GM20000 (cell line): ENCODE data around the gene SERP2.

Experiments used
- DNase-seq: peaks from one replicate; pipeline ENCODE4 v3.0.0; 2012; ENCODE audit warnings: low spot score
- CTCF ChIP-seq: IDR thresholded peaks from 2 replicates; pipeline ENCODE4 v1.5.1; 2012; ENCODE audit warnings: mild to moderate bottlenecking, control low read depth; ENCODE audit errors: extremely low read depth, missing control alignments

Gene SERP2

GRCh38 chr13:44426461-44426860 is 52.8 kb downstream of the SERP2 start:
- no peak for TF ChIP-seq CTCF
- DNase-seq: no peak

GRCh38 chr13:44429311-44429710 is 55.7 kb downstream of the SERP2 start:
- TF ChIP-seq CTCF: no peak
- no peak for DNase-seq

DNA sequence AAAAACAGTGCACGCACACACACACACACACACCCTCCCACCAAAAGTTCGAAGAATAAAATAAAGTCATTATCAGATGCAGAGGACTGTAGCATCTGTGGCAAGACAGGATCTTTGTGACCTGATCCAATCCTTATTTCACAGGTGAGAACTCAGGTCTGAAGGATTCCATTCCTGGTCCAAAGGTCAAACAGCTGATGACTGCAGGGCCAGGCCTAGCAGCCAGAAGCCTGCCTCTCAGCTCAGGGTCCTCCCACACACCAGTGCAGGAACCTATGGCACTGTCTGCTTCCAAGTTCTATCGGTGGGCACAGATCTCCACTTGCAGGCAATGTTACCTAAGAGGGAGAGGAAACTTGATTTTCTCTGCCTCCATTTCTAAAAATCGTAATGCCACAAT is 57.5 kb downstream of the SERP2 start:
- TF ChIP-seq CTCF: no peak
- no peak for DNase-seq

- TF ChIP-seq CTCF: no peak
- DNase-seq: no peak
Measured at GRCh38 chr13:44432650-44433049, 59.0 kb downstream of the SERP2 start.

DNA sequence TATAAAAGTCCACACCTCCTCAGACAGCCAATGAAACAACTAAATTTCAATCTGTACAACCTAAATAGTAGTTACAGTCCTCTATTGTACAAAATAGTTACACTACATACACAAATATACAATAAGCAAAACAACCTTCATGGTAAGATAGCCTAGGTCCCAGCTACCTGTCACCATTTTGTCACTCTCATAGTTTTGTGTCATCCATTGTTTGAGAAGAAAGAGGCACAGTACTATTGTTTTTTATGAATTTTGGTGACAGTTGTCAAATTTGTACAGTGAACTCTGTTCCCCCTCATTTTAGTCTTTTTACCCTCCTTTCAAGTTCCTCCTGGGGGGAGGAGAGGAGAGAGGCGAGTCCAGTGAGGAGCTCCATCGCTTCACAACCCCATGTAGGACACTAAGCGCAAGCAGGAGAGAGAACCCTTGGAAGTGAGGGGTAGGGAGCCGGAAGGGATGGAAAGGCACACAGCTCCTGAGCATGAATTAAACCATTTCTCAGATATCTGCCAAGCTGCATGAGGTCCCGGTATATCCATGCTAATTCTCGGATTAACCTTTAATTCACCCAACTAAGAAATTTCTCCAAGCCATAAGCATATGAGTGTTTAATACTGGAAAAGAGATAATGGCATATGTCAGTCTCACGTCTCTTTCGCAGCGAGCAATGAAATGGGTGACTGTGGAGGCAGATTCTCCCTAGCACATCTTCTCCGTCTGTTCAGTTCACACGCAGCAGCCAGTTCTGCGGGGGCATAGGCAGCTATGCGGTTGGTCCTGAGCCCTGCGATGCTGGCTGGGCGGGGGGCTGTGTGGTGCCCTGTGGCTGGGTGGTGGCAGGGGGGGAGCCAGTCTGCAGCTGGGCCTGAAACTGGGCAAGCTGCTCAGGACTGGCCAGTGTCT is 60.5 kb downstream of the SERP2 start:
- no peak for DNase-seq
- TF ChIP-seq CTCF: no peak

DNA sequence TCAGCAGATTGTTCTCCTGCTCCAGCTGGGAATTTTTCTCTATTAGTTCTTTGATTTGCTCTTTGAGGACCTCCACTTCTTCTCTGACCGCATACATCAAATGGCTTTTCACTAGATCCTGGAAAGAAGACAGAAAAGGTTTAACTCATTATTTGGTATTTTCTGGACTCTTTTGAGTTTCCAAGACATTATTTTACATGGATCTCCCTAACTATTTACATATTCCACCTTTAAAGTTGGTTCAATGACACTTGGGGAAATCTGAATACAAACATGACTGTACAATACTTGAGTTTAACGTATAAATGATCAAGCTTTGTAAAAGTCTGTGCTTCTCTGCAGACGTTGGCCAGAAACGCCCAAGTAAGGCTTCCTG is 61.1 kb downstream of the SERP2 start:
- TF ChIP-seq CTCF: no peak
- DNase-seq: no peak

GRCh38 chr13:44435142-44435918 is 61.7 kb downstream of the SERP2 start:
- DNase-seq: peak; percentile 85

More at GRCh38 chr13:44435142-44435918, 61.7 kb downstream of the SERP2 start:
- TF ChIP-seq CTCF: no peak
